ENCODE results near the gene MKKS. TPM values are rescaled to one million over a fixed set of nuclear protein-coding genes. Genes with fewer than 3 reads are reported as not detected.

Gene MKKS
- total RNA-seq, 2 experiments from 2014 or later = 7.4 to 7.8 TPM

- H3K27ac Mint-ChIP-seq = no peak overlapping the region
Observed at GRCh38 chr20:10360878-10361277, 73.1 kb downstream of the MKKS start.

GRCh38 chr20:10359621-10360040 lies 74.4 kb downstream of the MKKS start:
- no peaks in the 10 kb centered on the region for H3K4me1 Mint-ChIP-seq (ENCODE audit: low read depth)
- no peak for ATAC-seq
- POLR2A ChIA-PET = no interaction called here
- no peaks in the 10 kb centered on the region for H3K36me3 Mint-ChIP-seq (ENCODE audit: low read depth)
- H3K9me3 Mint-ChIP-seq (ENCODE audit: insufficient read depth) = no peaks in the 10 kb centered on the region
- no peak overlapping the region for H3K4me3 Mint-ChIP-seq
- DNase-seq = no peak
- CTCF ChIA-PET = no interaction called here
- H3K27ac Mint-ChIP-seq = no peak overlapping the region
- H3K27me3 Mint-ChIP-seq (ENCODE audit: low read depth) = peaks cover 4% of the 10 kb centered on the region

More at GRCh38 chr20:10360878-10361277, 73.1 kb downstream of the MKKS start:
- ChIA-PET POLR2A (no interaction called here), CTCF (no interaction called here)
- Mint-ChIP-seq H3K27me3 (ENCODE audit: low read depth) (peaks cover 8% of the 10 kb centered on the region), H3K36me3 (ENCODE audit: low read depth) (no peaks in the 10 kb centered on the region), H3K4me3 (no peak overlapping the region), H3K9me3 (ENCODE audit: insufficient read depth) (no peaks in the 10 kb centered on the region), H3K4me1 (ENCODE audit: low read depth) (no peaks in the 10 kb centered on the region)
- ATAC-seq (no peak), DNase-seq (no peak)

GRCh38 chr20:10357974-10358373 lies 76.0 kb downstream of the MKKS start:
- DNase-seq (no peak), ATAC-seq (no peak)
- no peak overlapping the region for H3K4me3 Mint-ChIP-seq
- H3K36me3 Mint-ChIP-seq (ENCODE audit: low read depth) = no peaks in the 10 kb centered on the region
- POLR2A ChIA-PET = no interaction called here
- H3K27ac Mint-ChIP-seq = no peak overlapping the region
- H3K9me3 Mint-ChIP-seq (ENCODE audit: insufficient read depth) = no peaks in the 10 kb centered on the region
- H3K27me3 Mint-ChIP-seq (ENCODE audit: low read depth) = peaks cover 4% of the 10 kb centered on the region
- CTCF ChIA-PET = interaction anchor here (0.7 kb wide), 1 partner anchor 380 kb away, joined by 4 read pairs; no protein-coding TSS in a partner anchor
- no peaks in the 10 kb centered on the region for H3K4me1 Mint-ChIP-seq (ENCODE audit: low read depth)

GRCh38 chr20:10357061-10357708 lies 76.8 kb downstream of the MKKS start:
- Mint-ChIP-seq H3K36me3 (ENCODE audit: low read depth) (no peaks in the 10 kb centered on the region), H3K4me3 (no peak overlapping the region), H3K27ac (no peak overlapping the region), H3K4me1 (ENCODE audit: low read depth) (no peaks in the 10 kb centered on the region), H3K9me3 (ENCODE audit: insufficient read depth) (no peaks in the 10 kb centered on the region), H3K27me3 (ENCODE audit: low read depth) (peaks cover 4% of the 10 kb centered on the region)
- ChIA-PET CTCF (no interaction called here), POLR2A (no interaction called here)
- ATAC-seq = no peak
- no peak for DNase-seq

GRCh38 chr20:10356628-10357027 lies 77.4 kb downstream of the MKKS start:
- ATAC-seq (no peak), DNase-seq (no peak)
- peaks cover 4% of the 10 kb centered on the region for H3K27me3 Mint-ChIP-seq (ENCODE audit: low read depth)
- H3K4me3 Mint-ChIP-seq = no peak overlapping the region
- H3K27ac Mint-ChIP-seq = no peak overlapping the region
- no peaks in the 10 kb centered on the region for H3K9me3 Mint-ChIP-seq (ENCODE audit: insufficient read depth)
- no peaks in the 10 kb centered on the region for H3K4me1 Mint-ChIP-seq (ENCODE audit: low read depth)
- POLR2A ChIA-PET = no interaction called here
- CTCF ChIA-PET = no interaction called here
- no peaks in the 10 kb centered on the region for H3K36me3 Mint-ChIP-seq (ENCODE audit: low read depth)

- Mint-ChIP-seq H3K36me3 (ENCODE audit: low read depth) (peaks cover 2% of the 10 kb centered on the region), H3K4me3 (no peak overlapping the region), H3K4me1 (ENCODE audit: low read depth) (peaks cover 12% of the 10 kb centered on the region), H3K9me3 (ENCODE audit: insufficient read depth) (no peaks in the 10 kb centered on the region), H3K27me3 (ENCODE audit: low read depth) (no peaks in the 10 kb centered on the region), H3K27ac (no peak overlapping the region)
- ChIA-PET POLR2A (no interaction called here), CTCF (interaction anchor here (0.9 kb wide), 1 partner anchor 161 kb away, joined by 3 read pairs; no protein-coding TSS in a partner anchor)
- ATAC-seq (no peak), DNase-seq (no peak)
Observed at GRCh38 chr20:10352934-10353824, 80.8 kb downstream of the MKKS start.

Other genes starting within 250 kb of the MKKS start
- gene SNAP25, start 215.4 kb downstream of the MKKS start, total RNA-seq = not detected
- 1 to 10 TPM; 8.8 to 8.9 TPM for gene SLX4IP, start 1.1 kb upstream of the MKKS start, total RNA-seq
- under 1 TPM; 0.16 to 0.34 TPM for gene JAG1, start 239.8 kb upstream of the MKKS start, total RNA-seq